ENCODE results near the gene STARD9.

GRCh38 chr15:42584031-42584765, 8.8 kb downstream of the STARD9 start:
- TF ChIP-seq CTCF (conservative IDR thresholded peaks at IDR 0.05 in 1 of 2, IDR thresholded peaks at IDR 0.05 in 1 of 2; ENCODE audit: extremely low read depth in 1 of 2, insufficient read depth in 1 of 2, low read depth in 1 of 2, low read length in 2 of 2) (no peak), EZH2 (IDR thresholded peaks at IDR 0.05; ENCODE audit: borderline replicate concordance, low read length) (no peak)

All from mammary epithelial cell (primary cell).